GM19328 (cell line): ENCODE data around the gene REPIN1.

ENCODE experiments used
- ATAC-seq: cut with Tn5 transposase; IDR thresholded peaks from one replicate; pipeline ENCODE4 v1.9.1; 2021; ENCODE audit warnings: mild to moderate bottlenecking, moderate library complexity; ENCODE audit not compliant: unreplicated experiment

REPIN1 gene

DNA sequence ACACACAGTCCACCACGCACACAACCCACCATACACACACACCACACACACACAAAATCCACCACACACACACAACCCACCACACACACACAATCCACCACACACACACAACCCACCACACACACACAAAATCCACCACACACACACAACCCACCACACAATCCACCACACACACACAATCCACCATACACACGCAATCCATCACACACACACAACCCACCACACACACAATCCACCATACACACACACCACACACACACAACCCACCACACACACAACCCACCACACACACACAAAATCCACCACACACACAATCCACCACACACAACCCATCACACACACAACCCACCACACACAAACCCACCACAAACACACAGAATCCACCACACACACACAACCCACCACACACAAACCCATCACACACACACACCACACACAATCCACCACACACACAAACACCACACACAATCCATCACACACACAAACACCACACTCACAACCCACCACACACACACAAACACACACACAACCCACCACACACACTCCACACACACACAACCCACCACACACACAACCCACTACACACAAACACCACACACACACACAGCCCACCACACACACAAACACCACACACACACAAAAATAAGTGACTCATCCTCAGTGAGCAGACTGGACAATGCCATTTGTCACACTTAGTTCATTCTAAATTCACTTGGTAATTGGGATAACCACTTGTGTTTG, 8.8 kb upstream of the REPIN1 start:
- no peak for ATAC-seq

DNA sequence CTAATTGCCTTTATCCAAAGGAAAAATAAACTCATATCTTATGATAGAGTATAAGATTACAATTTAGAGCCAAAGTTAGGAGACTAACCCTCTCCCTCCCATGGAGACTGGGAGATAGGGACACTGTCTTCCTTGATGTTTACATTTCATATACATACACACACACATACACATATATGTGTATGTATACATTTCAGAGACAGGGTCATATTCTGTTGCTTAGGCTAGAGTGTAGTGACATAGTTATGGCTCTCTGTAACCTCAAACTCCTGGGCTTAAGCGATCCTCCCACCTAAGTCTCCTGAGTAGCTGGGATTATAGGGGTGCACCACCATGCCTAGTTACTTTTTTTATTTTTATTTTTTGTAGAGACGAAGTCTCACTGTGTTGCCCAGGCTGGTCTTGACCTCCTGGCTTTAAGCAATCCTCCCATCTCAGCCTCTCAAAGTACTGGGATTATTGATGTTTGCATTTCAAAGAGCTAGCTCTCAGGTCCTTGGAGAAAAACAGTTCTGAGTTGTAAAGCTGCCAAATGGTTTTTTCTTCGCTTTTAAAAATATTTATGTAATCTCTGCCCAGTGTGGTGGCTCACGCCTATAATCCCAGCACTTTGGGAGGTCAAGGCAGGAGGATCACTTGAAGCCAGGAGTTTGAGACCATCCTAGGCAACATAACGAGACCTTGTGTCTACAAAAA, 8.1 kb upstream of the REPIN1 start:
- ATAC-seq, result no peak

DNA sequence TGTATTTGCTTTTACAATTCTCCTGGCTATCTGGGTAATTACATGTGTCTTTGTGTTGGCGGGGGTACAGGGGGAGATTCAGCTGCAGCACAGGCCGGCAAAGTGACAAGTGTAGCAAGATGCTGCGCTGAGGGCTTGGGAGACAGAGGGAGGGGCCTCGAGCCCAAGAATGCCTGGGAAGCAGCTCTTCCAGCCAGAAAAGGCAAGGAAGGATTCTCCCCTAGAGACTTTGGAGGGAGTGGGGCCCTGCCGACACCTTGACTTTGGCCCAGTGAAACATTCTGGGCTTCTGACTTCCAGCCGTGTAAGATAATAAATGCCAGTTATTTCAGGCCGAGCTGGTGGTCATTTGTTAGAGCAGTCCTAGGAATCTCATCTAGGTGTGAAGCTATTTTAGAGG, 7.2 kb upstream of the REPIN1 start:
- ATAC-seq, result no peak

DNA sequence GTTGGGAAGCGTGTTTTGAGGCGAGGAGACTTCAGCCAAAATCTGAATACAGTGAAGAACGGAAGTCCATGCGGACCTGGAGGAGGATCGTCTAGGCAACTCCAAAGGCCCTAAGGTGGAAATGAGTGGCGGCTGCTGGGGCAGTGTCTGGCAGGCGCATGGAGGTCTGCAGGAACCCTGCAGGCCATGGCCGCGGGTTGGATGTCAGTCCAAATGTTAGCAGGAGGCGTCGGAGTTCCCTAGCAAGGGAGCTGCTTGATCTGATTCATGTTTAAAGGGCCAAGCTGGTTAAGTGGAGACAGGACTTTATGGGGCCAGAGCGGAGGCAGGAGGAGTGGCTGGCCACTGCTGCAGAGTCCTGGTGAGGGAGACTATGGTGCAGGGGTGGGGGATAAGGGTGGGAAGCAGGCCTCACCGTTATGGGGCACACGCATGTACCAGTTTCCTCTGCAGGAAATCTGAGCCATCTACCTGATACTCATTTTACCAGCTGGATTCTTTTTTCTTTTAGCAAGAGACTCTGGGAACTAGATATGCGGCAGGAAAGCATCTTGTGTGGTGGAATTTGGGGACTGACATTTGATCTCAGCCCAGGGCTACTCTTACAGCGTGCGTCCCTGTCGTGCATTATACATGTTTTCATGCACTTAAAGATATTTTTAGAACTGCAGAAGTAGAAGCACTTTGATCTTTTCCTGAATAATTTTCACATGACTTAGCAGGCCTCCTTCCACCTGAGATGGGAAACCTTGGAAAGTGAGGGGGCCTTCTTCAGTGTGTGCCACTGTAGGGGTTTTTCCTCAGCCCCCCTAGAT, 6.6 kb upstream of the REPIN1 start:
- no peak for ATAC-seq

DNA sequence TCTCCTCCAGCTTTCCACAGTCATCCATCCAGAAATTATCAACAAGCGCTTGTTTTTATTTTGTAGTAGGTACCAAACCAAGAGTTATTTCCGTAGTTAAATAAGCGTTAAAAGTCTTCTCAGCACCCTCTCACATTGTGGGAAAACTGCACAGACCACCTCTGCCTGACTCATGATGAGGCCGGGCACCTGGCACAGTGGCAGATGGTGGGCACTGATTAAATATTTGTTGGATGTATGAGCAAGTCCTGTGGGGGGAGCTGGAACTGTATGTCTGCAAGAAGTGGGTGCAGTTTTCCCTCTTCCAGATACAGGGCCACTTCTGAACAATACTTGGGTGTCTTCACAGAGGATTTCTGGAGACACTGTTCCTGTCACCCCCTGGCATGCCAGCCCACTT, 5.3 kb upstream of the REPIN1 start:
- ATAC-seq, result no peak

DNA sequence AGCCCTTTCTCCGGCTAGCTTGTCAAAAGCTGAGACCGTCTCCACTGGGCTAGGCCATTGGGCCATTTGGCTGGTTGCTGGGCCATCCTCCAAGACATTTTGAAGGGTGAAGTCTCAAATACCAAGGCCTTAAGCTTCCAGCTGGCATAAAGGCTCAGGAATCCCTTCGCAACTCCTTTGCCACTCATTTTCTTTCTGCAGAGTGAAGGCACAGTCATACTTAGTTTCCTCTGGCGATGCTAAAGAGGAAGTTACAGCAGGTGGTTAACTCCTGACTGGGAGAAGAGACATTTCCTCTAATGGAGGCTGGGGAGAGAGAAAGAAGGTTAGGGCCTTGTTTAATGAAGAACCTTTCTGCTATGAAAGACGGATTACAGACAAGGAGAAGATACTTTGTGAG, 4.8 kb upstream of the REPIN1 start:
- ATAC-seq, result no peak

DNA sequence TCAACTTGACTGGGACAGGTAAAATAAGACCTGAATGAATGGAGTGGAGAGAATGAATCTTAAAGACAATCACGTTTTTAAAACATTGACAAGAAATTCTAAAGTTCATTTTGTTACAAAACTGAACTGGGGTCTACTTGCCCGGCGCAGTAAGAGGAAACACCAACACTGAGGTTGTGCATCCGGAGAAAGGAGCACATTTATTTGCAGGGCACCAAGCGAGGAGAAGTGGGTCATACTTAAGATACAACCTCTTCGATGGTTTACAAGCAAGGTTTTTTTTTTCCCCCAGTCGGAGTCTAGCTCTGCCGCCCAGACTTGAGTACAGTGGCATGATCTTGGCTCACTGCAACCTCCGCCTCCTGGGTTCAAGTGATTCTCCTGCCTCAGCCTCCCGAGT, 3.4 kb upstream of the REPIN1 start:
- ATAC-seq, result no peak

DNA sequence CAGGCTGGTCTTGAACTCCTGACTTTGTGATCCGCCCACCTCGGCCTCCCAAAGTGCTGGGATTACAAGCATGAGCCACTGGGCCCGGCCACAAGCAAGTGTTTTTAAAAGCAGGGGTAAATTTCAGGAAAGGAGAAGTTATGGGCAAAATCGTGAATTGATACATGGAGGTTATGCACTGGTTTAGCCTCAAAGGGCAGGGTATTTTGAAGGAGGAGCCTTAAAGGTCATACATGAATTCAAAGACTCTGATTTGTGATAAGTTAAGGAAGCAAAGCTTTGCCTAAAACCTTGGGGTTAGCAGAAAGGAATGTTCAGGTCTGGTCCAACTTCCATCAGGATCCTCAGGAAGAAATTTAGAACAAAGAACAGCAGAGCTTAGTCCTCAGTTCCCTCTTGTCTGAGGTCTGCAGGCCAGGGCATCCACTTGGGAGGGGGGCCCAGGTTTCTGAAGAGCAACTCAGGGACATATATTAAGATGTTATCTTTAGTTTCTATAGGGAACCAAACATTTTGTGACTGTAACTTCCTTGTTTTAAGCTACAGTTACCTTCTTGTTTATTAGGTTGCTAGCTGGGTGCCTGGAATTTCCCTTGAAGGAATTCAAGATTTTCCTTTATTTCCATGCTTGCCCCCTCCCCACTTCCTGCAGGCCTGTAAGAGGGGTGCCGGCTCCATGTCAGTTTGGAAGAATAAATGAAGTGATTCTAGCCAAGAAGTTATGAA, 2.8 kb upstream of the REPIN1 start:
- no peak for ATAC-seq

DNA sequence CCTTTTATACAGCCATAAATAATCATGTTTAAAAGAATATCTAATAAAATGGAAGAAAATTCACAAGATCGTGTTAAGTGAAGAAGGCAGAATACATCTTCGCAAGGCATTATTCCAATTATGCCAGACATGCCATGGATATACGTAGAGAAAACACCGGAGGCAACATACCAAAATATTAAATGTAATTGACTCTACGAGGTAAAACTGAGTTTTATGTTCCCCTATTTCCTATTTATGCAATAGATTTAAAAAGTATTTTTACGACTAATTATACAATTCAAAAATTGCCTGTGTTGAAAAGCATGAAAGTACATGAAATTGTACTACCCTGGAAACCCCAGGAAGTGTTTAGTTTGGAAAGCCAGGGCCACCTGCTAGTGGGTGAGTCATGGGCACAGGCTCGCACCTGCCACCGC, 936 bp upstream of the REPIN1 start:
- no peak for ATAC-seq

DNA sequence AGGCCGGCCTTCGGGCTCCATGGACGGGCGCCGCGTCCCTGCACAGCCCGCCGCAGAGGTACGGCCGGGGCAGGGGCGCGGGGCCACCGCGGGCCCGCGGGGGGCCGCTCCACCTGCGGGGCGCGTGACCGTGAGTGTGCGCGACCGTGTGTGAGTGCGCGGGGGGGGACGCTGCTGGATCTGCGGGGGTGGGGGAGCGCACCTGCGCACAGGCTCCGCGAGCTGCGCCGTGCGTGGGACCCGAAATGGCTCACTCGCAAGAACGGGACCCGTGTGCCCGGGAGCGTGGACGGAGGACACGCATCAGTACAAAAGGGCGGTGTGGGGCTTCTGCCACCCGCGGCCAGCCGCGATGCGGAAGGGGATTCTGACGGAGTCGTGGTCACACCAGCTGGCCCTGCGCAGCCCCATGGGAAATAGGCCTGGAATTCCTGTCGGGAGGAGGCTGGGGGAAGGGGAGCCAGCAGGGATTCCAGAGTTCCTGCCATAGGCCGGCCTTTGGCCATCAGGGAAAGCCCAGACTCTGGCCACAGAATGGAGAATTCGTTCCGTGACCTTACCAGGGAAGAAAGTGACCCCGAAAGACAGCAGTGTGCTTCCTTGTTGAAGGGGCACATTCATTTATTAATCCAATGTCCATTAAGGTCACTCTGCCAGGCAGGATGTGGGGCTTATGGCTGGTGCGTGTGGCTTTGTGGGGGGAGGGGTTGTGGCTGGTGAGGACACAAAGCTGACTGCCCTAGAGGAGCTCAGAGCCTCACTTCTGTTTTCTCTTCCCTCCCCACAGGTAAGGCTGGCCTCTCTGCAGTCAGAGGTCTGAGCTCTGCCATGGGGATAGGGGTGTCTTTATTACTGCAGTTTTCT, 494 bp downstream of the REPIN1 start:
- peak; percentile 30 for ATAC-seq

DNA sequence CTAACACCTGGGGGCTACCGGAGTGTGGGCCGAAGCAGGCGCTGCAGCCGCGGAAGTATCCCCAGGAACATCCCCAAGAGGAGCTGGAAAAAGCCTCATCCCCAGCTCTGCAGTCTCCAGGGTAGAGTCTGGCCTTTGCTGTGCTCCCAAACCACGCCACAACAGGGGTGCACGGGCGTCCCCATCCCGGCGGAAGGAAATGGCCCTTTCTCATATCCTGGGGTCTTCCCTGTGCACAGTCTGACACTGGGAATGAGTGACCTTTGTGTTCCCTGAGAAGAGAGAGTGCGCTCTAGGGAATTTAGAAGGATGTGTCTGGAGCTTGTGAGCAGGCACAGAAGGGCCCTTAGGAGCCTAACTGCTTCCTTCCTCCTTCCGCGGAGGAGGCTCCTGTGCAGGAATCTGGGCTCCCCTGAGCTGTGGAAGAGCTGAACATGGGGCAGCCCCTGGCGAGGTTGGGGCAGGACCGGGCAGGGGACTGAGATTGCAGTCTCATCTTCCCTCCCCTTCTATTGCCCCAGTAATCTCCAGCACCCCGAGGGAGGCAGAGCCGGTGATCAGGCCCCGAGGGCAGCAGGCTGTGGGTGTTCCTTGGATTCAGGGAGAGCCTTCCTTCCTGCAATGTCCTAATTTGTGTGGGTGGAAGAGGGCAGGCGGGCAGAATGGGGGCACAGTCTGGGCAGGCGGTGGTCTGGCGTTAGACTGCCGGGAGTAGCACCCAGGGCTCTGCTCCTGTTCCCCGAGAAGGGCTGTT, 1.3 kb downstream of the REPIN1 start:
- ATAC-seq, result no peak

DNA sequence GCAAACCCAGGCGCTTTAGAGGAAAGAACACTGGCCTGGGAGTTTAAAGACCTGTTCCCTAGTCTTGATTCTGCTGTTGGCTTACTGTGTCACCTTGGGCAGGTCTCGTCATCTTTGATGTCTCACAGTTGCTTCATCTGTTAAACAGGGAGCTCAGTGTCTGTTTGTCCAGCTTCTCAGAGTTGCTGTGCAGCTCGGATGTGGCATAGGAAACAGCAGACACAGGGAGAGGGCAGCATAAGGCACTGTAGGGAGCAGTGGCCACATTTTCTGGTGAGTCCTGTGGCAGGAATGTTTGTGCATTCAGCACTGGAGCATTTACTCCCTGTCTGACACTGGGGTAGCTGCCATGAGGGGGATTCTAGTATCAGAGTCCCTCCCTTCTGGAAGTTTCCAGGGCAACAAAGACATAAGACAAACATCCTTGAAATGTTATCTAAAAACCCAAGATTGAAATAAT, 2.0 kb downstream of the REPIN1 start:
- no peak for ATAC-seq

DNA sequence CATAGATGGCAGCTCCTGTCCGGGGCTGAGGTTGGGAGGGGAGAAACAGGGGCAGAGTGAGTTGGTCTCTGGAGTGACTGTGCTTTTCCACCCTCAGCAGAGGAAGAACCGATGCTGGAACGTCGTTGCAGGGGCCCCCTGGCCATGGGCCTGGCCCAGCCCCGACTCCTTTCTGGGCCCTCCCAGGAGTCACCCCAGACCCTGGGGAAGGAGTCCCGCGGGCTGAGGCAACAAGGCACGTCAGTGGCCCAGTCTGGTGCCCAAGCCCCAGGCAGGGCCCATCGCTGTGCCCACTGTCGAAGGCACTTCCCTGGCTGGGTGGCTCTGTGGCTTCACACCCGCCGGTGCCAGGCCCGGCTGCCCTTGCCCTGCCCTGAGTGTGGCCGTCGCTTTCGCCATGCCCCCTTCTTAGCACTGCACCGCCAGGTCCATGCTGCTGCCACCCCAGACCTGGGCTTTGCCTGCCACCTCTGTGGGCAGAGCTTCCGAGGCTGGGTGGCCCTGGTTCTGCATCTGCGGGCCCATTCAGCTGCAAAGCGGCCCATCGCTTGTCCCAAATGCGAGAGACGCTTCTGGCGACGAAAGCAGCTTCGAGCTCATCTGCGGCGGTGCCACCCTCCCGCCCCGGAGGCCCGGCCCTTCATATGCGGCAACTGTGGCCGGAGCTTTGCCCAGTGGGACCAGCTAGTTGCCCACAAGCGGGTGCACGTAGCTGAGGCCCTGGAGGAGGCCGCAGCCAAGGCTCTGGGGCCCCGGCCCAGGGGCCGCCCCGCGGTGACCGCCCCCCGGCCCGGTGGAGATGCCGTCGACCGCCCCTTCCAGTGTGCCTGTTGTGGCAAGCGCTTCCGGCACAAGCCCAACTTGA, 2.7 kb downstream of the REPIN1 start:
- ATAC-seq, result no peak

DNA sequence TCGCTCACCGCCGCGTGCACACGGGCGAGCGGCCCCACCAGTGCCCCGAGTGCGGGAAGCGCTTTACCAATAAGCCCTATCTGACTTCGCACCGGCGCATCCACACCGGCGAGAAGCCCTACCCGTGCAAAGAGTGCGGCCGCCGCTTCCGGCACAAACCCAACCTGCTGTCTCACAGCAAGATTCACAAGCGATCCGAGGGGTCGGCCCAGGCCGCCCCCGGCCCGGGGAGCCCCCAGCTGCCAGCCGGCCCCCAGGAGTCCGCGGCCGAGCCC, 3.3 kb downstream of the REPIN1 start:
- no peak for ATAC-seq

DNA sequence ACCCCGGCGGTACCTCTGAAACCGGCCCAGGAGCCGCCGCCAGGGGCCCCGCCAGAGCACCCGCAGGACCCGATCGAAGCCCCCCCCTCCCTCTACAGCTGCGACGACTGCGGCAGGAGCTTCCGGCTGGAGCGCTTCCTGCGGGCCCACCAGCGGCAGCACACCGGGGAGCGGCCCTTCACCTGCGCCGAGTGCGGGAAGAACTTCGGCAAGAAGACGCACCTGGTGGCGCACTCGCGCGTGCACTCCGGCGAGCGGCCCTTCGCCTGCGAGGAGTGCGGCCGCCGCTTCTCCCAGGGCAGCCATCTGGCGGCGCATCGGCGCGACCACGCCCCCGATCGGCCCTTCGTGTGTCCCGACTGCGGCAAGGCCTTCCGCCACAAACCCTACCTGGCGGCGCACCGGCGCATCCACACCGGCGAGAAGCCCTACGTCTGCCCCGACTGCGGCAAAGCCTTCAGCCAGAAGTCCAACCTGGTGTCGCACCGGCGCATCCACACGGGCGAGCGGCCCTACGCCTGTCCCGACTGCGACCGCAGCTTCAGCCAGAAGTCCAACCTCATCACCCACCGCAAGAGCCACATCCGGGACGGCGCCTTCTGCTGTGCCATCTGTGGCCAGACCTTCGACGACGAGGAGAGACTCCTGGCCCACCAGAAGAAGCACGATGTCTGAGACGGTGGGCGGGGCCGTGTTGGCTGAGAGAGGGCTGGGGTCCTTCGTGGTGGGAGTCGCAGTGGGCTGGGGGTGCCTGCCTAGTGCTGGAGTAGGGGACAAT, 3.8 kb downstream of the REPIN1 start:
- no peak for ATAC-seq

DNA sequence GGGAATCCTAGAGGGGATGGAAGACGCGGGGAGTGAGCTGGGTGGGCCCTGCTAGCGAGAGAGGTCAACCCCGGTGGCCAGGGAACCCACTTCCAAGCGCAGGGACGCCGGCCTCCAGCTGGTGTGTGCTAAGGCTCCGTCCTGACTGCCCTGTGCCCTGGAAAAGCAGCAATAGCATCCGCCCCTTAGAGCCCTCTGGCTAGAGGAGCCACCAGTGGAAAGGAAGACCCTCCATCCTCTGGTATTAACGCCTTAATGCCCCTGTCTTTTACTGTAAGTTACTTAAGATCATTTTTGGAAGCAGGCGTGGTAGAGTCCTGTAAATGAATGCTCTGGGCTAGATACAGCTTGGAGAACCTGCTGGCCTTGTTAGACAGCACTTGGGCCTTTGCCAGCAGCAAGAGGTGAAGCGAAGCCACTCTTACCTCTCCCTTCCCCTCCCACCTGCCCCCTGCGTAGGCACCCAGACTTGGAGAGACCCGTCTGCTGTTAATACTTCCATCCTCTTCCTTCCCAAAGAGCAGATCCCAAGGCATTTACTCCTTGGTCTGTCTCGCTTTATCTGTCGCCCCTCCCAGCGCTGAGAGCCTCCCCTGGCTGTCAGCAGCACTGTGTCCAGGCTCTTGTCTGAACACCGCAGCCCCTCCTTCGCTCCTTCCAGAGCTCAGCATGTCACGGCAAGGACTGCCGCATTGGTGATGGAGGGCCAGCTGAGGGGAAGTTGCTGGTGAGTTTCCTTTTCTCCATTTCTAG, 4.6 kb downstream of the REPIN1 start:
- no peak for ATAC-seq

DNA sequence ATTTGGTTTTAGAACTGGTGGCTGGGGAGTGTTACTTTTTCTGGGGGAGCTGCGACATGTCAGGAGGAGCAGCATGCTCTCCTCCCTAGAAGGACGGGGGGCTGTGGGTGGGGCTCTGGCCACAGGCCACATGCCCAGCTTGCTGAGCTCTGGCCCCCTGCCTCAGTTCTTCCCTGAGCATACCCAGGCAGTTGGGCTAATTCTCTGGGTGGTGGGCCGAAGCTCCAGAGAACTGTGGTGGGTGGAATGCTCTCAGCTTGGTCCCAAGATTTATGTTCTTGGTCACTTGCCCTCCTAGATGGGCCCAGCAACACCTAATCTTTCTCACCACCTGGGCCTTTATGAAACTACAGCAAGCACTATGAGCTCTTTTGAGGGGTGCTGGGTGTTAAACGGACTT, 5.4 kb downstream of the REPIN1 start:
- no peak for ATAC-seq
